HEK293 (cell line): ENCODE results near the gene ARHGAP21.

Experiments
- CTCF ChIP-seq: fragments of 450-650 bp; formaldehyde crosslinking; IDR thresholded peaks from 2 replicates; pipeline ENCODE4 v1.5.1; 2016; ENCODE audit warnings: missing biosample characterization, missing genetic modification characterization
- RBAK ChIP-seq: fragments of 450-650 bp; formaldehyde crosslinking; IDR thresholded peaks from 2 replicates; pipeline ENCODE4 v1.5.1; 2016; ENCODE audit warnings: missing biosample characterization, missing genetic modification characterization
- REPIN1 ChIP-seq: fragments of 450-650 bp; formaldehyde crosslinking; IDR thresholded peaks from 2 replicates; pipeline ENCODE4 v1.5.1; 2017; ENCODE audit warnings: missing biosample characterization, missing genetic modification characterization, low read depth
- SP3 ChIP-seq: fragments of 450-650 bp; formaldehyde crosslinking; IDR thresholded peaks from 2 replicates; pipeline ENCODE4 v1.5.1; 2016; ENCODE audit warnings: missing biosample characterization, missing genetic modification characterization
- ZBTB10 ChIP-seq: fragments of 450-650 bp; formaldehyde crosslinking; IDR thresholded peaks from 2 replicates; pipeline ENCODE4 v1.5.1; 2016; ENCODE audit warnings: missing biosample characterization, missing genetic modification characterization
- ZBTB21 ChIP-seq: fragments of 450-650 bp; formaldehyde crosslinking; IDR thresholded peaks from 2 replicates; pipeline ENCODE4 v1.5.1; 2017; ENCODE audit warnings: missing biosample characterization, missing genetic modification characterization
- ZNF132 ChIP-seq: fragments of 450-650 bp; formaldehyde crosslinking; IDR thresholded peaks from 2 replicates; pipeline ENCODE4 v1.5.1; 2017; ENCODE audit warnings: missing biosample characterization, missing genetic modification characterization, borderline replicate concordance
- ZNF138 ChIP-seq: fragments of 450-650 bp; formaldehyde crosslinking; IDR thresholded peaks from 2 replicates; pipeline ENCODE4 v1.5.1; 2016; ENCODE audit warnings: missing biosample characterization, missing genetic modification characterization, borderline replicate concordance
- ZNF311 ChIP-seq: fragments of 450-650 bp; formaldehyde crosslinking; IDR thresholded peaks from 2 replicates; pipeline ENCODE4 v1.5.1; 2017; ENCODE audit warnings: missing biosample characterization, missing genetic modification characterization, borderline replicate concordance

- no peak for TF ChIP-seq CTCF (tag by site-specific recombination)
- TF ChIP-seq SP3 (tag by site-specific recombination): no peak
- no peak for TF ChIP-seq REPIN1 (tag by site-specific recombination)
- TF ChIP-seq ZNF132 (tag by site-specific recombination): no peak
- TF ChIP-seq ZBTB21 (tag by site-specific recombination): no peak
- TF ChIP-seq RBAK (tag by site-specific recombination): no peak
- no peak for TF ChIP-seq ZNF138 (tag by site-specific recombination)
- TF ChIP-seq ZBTB10 (tag by site-specific recombination): no peak
- no peak for TF ChIP-seq ZNF311 (tag by site-specific recombination)
Observed at GRCh38 chr10:24748214-24748613, 24.5 kb upstream of the ARHGAP21 start.
